Measurements from ENCODE around the gene PNPLA7.

GRCh38 chr9:137423514-137424291 is 126.5 kb downstream of the PNPLA7 start:
- TF ChIP-seq MAFK (IDR thresholded peaks at IDR 0.05; ENCODE audit: low read depth, low read length) = no peak
- no peak for TF ChIP-seq POLR2A (IDR thresholded peaks at IDR 0.05; ENCODE audit: low read depth, low read length)
- no peak for TF ChIP-seq CTCF (conservative IDR thresholded peaks at IDR 0.05; ENCODE audit: low read depth, low read length)
- no peak for TF ChIP-seq ELK1 (IDR thresholded peaks at IDR 0.05; ENCODE audit: borderline replicate concordance, low read depth, low read length)
- no peak for TF ChIP-seq USF2 (IDR thresholded peaks at IDR 0.05; ENCODE audit: low read depth, low read length)
- TF ChIP-seq MXI1 (IDR thresholded peaks at IDR 0.05; ENCODE audit: borderline replicate concordance, low read depth, low read length) = no peak
- no peak for TF ChIP-seq RCOR1 (IDR thresholded peaks at IDR 0.05; ENCODE audit: insufficient replicate concordance, low read length)
- TF ChIP-seq FOS (IDR thresholded peaks at IDR 0.05; ENCODE audit: low read depth, low read length) = no peak
- no peak for TF ChIP-seq RFX5 (IDR thresholded peaks at IDR 0.05; ENCODE audit: low read depth, low read length)
- TF ChIP-seq CEBPB (IDR thresholded peaks at IDR 0.05; ENCODE audit: low read depth, low read length) = no peak

Data from IMR-90 (cell line).